ENCODE measurements around the gene LAMTOR2.

GRCh38 chr1:156082309-156083091 lies 27.9 kb downstream of the LAMTOR2 start, which contains the start of gene MEX3A:
- TF ChIP-seq CTCF (conservative IDR thresholded peaks at IDR 0.05; ENCODE audit: low read length) (no peak), EZH2phosphoT487 (IDR thresholded peaks at IDR 0.05; ENCODE audit: borderline replicate concordance) (no peak)

Measured in Loucy (cell line).